GM10266 (cell line): ENCODE results near the gene LRRC1.

Experiments used
- DNase-seq: peaks from one replicate; pipeline ENCODE4 v3.0.0; 2012; ENCODE audit errors: extremely low spot score
- TF ChIP-seq, protein P1 (sequence below): IDR thresholded peaks from 2 replicates; pipeline ENCODE4 v1.5.1; 2012; ENCODE audit warnings: mild to moderate bottlenecking, low read depth; ENCODE audit not compliant: control insufficient read depth, insufficient read depth; ENCODE audit errors: missing control alignments

The LRRC1 gene

DNA sequence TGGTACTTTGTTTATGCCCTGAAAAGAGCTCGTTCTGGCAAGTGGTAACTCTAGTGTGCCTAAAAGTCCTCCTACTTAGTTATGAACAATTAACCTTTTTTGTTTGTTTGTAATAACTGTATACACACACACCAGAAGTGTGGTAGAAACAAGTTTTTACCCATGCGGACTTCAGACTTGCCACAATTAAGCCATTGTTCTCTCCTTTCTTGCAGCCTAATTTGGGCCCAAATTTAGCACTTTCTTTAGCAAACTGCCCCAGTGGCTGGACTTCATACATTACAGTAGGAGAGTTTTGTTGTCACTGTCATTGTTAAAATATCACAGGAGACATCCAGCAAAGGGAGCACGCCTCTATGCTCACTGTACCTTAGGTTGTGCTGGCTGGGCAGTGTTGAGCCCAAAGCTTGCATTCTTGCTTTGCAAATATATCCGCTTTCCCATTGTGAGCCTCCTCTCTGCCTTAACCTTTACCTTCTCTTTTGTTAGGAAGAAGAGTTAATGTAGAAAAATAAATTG is 53.0 kb downstream of the LRRC1 start:
- no peak for DNase-seq
- TF ChIP-seq, protein P1, sequence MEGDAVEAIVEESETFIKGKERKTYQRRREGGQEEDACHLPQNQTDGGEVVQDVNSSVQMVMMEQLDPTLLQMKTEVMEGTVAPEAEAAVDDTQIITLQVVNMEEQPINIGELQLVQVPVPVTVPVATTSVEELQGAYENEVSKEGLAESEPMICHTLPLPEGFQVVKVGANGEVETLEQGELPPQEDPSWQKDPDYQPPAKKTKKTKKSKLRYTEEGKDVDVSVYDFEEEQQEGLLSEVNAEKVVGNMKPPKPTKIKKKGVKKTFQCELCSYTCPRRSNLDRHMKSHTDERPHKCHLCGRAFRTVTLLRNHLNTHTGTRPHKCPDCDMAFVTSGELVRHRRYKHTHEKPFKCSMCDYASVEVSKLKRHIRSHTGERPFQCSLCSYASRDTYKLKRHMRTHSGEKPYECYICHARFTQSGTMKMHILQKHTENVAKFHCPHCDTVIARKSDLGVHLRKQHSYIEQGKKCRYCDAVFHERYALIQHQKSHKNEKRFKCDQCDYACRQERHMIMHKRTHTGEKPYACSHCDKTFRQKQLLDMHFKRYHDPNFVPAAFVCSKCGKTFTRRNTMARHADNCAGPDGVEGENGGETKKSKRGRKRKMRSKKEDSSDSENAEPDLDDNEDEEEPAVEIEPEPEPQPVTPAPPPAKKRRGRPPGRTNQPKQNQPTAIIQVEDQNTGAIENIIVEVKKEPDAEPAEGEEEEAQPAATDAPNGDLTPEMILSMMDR, result no peak

DNA sequence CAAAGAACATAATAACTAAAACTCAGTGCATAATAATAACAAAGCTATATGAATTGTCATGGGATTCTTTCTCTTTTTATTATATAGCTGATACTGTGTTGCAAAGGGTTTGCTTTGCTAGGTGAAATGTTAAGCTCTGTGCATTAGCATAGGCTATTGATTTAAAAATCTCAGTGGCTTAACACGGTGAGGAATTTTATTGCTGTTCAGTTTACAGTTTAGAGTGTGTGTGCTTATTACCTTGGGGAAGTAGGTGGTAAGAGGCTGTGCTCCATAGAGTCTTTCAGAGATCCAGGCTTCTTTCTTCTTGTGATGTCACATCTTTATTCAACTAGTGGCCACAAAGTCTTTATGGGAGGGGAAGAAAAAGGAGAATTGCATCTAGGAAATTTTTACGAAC is 55.7 kb downstream of the LRRC1 start:
- DNase-seq, result no peak

GRCh38 chr6:53851561-53851960 is 56.8 kb downstream of the LRRC1 start:
- TF ChIP-seq, protein P1, result no peak

More for the DNA sequence above, 55.7 kb downstream of the LRRC1 start:
- TF ChIP-seq, protein P1, result no peak

DNA sequence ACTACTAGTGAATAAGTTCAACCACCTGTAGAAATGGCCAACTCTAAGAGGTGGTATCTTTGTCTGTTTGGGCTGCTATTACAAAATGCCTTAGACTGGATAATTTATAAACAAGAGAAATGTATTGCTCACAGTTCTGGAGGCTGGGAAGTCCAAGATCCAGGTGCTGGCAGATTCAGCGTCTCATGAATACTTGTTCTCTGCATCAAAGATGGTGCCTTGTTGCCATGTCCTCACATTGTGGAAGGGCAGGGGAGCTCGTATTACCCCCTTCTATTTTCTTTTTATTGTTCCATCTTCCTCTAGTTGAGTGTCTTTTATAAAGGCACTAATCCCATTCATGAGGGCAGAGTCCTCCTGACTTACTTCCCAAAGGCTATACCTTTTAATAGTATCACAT is 58.0 kb downstream of the LRRC1 start:
- TF ChIP-seq, protein P1, result no peak
- DNase-seq, result no peak

More at GRCh38 chr6:53851561-53851960, 56.8 kb downstream of the LRRC1 start:
- DNase-seq, result no peak

DNA sequence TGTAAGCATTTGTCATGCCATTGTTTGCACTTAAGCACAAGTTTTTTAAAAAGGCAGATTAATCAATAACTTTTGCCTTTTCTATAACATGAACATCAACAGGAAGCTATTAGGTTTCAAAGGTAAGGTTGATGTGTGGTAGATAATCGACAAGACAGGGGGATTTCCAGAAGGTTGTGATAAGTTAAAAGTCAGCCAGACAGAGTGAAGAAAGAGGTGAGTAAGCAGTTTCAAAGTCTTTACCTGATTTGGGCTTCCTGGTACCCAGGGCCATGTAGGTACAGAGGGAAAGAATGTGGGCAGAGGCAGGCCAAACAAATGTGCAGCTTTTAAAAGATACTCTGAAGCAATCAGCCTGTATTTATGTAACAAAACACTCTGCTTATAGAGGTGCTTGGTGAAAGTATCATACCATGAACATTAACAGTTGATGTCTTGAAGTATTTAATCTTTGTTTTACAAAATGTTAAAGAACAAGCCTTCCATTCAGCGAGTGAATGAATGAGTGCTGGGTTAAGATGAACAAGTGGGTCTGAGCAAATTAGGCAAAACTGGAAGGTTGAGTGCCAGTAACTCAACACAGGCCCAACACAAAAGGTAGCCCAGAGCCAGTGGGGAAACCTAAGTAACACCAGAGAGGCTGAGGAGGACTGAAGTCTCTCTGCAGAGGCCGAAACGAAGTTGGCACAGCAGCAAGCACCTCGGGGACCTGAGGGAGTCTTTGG is 60.2 kb downstream of the LRRC1 start:
- TF ChIP-seq, protein P1, result no peak
- DNase-seq, result no peak

- TF ChIP-seq, protein P1, result no peak
- no peak for DNase-seq
Measured at GRCh38 chr6:53855940-53856339, 61.1 kb downstream of the LRRC1 start.
